ENCODE data around the gene FAM78A.

GRCh38 chr9:131289301-131290035 is 13.2 kb upstream of the FAM78A start, which contains the start of gene PLPP7:
- TF ChIP-seq CTCF (IDR thresholded peaks at IDR 0.05) (no peak), EZH2 (IDR thresholded peaks at IDR 0.05; ENCODE audit: borderline replicate concordance, insufficient read depth, low read depth, low read length, poor library complexity, severe bottlenecking) (no peak)

All from B cell (primary cell).